NCI-H446 (cell line): ENCODE measurements around the gene CDK18.

Source experiments
- DNase-seq, 2 experiments: peaks; one replicate each; lab custom pipeline; 2025; lab: John Stamatoyannopoulos, UW

Gene CDK18

DNA sequence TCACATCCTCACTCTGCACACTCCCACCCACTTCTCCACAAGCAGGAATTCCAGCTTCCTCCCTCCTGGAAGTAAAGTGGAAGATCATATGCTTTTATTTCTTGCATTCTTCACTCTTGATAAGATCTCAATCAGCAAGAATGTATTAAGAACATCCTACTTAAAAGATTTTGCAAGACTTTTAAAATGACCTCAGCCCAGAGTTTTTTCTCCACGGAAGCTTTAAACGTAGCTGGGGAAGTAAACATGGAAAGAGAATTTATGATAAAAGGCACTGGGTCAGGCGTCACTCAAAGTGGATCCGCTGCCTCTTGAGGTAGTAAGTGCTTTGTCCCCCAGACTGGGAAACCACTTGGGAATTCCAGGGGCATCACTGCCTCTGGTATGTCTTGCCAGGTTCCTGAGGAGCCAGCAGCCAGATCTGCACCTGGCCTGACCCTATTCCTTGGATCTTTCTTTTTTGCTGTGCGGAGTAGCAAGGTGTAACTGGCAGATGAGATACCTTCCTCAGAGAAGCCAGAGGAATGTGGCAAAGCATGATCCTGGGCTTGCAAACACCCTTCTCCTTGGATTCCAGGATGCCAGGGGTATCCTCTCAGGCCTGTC is 33.9 kb downstream of the CDK18 start:
- no peak for DNase-seq

DNA sequence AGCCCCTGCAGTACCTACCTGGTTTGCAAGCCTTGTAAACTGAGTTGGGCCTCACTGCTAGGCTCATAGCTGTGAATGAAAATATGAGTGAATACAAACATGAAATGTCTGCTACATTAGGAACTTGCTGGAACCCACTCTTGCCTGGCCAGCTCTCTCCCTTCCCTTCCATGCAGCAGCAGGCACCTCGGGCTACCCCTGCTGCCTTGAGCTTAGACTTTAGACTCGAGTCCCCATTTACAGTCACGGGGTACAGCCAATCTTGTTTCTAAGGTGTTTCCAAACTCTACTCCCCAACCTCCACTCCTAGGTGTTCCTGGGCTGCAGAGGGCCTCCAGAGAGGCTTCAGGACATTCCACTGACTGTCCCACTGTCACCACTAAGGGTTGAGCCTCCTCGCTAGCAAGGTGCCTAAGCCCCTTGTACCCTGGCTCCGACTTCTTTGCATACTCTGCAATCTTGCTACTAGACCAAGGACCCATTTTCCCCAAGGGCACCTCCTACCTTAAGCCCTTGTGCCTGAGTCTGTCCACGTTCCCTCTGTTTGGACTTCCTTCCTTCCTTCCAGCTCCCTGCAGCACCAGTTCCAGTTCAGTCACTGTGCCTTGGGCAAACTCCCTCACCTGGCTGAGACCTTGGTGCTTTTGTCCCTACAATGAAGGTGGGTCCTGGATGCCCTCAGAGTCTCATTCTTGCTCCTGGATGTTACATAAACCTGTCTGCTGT is 36.9 kb downstream of the CDK18 start:
- DNase-seq: no peak

DNA sequence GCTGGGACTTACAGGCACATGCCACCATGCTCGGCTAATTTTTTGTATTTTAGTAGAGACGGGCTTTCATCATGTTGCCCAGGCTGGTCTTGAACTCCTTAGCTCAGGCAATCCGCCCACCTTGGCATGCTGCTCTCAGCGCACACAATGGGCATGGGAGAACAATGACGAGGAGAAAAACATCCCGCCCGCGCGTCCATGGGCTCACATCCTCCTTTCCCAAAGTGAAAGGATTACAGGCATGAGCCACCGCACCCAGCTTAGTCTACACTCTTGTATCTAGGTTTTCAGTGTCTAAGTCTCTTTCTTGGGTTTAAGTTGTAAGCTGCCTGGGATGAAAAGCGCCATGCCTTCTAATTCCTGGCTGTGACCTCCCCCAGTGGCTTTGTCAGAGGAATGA is 37.9 kb downstream of the CDK18 start:
- DNase-seq: no peak

DNA sequence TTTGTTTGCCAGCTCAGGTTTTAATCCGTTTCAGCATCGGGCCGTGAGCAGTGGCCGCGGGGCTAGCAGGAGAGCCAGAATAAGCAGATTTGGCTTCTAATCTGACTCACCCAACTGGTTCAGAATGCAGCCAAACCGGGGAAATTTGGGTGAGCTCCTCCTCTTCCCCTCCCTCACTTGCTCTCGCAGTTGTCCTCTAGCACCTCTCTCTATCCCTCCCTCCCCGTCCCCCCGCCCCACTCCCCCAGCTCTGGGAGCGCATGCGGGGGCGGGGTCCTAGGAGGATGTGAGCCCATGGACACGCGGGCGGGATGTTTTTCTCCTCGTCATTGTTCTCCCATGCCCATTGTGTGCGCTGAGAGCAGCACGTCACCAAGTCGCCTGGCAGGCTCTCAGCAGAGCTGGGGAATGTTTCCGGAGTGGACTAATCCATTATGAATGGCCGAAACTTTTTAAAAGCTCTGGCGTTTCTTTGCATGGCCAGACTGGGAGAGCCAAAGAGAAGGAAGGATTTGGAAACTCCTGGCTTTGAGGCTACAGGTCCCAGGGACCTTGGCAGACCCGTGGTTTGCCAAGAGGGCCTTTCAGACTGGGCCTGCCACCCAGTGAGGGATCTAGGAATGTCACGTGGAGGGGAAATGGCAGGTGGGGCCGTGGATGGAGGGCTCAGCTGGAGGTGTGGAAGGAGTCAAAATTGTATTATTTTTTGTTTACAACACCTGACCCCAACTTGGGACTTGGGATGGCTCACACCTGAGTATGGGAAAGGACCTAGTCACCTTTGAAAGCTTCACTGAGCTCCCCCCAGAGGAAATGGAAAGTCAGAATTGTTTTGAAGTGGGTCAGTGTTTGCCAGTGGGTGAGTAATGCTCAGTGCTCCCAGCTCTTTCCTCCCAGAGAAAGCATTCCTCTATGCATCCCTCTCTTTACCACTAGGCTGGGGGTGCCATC is 39.2 kb downstream of the CDK18 start:
- peak in 1 of 2 experiments; percentile 50 for DNase-seq

DNA sequence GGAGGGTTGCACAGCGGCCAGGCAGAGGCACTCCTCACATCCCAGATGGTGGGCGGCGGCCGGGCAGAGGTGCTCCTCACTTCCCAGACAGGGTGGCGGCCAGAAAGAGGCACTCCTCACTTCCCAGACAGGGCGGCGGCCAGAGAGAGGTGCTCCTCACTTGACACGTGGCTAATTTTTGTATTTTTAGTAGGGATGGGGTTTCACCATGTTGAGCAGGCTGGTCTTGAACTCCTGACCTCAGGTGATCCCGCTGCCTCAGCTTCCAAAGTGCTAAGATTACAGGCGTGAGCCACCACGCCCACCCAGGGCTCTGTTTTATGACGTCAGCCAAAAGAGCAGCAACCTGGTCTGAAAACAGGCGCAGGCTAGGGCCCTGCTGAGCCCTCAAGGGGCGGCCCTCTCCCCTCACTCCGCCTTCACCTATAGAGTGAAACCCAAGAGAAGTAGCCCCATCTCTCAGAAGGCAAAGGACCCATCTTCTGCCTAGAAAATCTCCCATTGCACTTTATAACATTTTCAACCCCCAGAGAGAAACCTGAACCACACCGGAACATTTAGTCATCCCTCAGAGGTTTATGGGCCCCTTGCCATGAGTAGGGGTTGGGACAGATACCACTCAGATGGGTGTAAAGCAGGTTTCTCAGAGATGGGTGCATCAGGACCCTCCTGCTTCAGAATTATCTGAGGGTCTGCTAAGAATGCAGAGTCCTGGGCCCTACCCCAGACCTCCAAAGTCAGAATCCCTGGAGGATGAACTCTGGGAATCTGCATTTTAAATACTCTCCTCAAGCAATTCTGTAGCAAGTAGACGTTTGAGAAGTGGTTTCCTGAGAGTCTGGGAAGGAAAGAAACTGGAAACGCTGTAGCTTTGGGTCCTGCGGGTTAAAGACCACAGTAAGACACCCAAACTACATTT is 40.8 kb downstream of the CDK18 start:
- DNase-seq: no peak

DNA sequence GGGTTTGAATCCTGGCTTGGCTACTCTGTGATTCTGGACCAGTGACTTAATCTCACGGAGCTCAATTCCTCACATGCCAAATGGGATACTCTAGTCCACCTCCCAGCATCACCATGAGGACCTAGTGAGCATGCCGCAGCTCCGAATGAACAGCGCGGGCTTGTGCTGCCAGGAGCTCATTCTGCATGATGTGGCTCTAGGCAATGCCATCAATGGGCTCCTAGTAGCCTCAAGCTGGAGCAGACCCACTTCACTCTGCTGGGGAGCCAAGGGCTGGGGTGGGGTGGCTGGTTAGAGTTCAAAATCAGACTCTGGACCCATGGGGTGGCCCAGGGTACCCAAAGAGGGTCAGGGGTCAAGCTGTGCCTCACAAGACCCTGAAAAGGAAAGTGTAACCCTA is 41.5 kb downstream of the CDK18 start:
- DNase-seq: no peak

DNA sequence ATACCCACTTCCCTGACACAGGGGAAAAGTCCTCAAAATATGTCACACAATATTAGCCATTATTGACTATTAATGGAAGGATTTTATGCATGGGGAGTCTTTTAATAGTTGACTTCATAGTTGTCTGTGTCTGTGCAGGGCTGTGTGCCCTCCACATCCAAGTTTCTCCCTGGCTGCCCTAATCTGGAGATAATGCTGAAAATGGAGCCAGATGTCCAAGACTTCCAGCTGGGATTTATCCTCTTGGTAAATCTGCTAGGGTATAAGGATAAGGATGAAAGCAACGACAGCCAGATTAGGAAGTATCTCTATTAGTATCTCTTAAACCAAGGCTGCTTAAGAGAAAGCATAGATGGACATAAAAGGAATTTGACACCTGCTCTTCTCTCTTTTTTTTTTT is 42.1 kb downstream of the CDK18 start:
- peak in 1 of 2 experiments; percentile 26 for DNase-seq

DNA sequence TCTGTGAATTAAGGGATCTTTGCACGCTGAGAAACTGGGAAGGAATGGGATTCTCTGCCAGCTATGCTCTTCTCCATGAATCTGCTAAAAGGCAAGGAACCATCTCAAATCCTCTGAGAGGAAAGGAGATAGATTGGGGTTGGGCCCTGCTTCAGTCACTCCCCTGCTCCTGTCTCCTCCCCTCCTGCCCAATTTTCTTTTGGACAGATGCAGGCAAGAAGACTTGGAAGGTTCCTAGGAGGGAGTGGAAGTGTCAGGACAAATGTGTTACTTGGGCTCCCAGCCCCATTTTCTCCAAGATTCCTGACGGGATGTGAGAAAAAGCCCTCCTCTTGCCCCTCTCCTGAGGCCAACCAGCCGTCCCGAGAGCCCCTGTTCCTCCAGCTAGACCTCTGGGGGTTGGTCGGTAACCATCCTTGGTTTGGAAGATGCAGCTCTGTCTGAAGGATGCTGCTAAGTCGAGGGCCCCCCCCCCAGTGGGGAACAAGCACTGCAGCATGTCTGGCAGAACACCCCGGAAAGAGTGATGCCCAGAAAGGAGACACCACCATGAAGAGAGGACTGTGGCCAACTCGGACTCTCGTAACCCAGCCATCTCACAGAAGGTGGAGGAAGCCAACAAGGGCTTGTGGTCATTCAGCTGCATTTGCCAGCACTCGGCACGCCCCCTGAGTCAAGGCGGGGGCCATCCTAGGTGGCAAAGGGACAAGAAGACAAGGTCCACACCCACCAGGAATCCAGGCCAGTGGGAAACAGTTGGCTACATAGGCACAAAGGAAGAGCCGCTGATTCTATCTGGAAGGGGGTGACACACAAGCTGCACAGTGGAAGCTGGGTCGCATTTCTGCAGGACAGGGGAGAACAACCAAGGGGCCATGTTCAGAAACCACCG is 43.7 kb downstream of the CDK18 start:
- DNase-seq: peak; percentile 42 to 80

DNA sequence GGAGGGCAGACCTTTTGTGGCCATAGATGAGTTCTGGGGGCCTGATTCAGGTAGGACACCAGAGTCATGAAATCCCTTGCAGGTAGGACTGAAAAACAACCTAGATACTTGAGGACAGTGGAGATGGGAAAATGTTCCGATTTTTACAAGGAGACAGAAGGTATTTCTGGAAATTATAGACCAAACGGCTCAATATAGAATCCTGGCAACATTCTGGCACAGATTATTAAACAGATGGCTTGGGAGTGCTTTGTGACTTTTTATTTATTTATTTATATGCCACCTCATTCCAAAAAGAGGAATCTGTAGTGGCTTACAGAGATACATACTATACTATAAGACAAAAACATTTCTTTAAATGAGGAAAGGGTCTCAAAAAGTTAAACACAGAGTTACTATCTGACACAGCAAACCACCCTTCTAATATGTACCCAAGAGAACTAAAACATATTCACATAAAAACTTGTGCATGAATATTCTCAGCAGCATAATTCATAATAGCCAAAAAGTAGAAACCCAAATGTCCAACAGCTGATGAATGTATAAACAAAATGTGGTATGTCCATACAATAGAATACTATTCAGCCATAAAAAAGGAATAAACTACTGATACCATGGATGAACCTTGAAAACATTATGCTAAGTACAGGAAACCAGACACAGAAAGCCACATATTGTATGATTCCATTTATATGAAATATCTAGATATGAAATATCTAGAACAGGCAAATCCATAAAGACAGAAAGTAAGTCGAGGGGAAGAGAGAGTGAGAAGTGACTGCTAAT is 49.8 kb downstream of the CDK18 start:
- DNase-seq: peak; percentile 27 to 56

DNA sequence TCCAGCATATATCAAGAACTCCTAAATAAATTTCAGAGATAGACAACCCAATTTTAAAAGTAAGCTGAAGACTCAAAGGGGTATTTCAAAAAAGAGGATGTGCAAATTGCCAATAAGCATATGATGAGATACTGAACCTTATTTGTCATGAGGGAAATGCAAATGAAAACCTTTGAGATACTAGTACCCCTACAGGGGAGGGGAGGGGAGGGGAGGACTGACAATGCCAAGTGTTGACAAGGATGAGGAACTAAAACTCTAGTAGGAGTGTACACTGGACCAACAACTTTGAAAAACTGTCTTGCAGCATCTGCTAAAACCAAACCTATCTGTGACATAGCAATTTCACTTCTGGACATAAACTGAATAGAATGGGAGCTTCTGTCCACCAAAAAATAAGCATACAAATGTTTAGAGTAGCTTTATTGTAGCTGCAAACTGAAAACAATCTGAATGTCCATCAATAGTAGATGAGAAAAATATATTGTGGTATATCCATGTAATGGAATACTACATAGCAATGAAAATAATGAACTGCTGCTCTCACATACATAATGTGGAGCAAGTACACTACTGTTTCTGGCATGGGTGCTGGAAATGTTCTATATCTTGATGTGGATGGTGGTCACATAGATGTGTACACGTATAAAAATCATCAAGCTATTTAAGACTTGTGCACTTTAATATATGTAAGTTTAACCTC is 57.2 kb downstream of the CDK18 start:
- DNase-seq: no peak

DNA sequence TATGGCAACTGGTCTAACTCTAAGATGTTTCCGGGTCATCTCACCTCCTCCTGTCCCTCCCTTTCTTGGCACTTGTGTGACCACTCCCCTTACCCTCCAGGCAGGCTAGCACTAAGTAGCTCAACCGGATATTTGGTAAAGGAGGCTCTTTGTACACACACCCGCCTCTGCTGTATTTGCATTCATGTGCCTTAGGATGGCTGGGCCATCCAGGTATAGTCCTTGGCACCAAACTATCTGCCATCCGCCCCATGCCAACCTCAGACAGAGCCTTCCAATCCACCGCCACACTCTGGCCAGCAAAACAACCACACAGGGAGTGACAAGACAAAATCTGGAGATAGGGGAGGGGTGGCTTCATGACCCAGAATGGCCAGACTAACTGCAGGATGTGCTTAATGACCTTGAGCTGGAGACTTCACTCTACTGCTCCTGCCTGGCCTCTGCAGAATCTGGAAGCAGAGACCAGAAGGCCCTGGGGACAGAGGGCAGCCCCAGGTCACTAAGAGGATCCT is 59.5 kb downstream of the CDK18 start:
- DNase-seq: no peak

DNA sequence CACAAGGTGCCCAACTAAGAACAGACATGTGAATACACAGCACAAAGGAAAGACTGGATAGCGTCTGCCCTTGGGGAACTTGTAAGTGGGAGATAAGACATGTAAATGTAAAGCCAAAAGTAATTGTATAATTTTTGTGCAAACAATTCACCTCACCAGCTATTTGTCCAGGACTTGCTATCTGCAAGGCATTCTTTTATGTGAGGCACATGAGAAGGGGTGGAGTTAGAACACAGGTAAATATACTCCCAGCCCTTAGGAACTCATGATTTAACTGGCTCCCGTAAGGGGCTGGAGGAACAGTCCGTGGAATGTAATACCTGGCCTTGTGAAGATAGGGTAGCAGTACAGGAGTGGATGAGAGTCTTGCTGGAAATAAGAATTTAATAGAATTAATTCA is 61.3 kb downstream of the CDK18 start:
- no peak for DNase-seq

DNA sequence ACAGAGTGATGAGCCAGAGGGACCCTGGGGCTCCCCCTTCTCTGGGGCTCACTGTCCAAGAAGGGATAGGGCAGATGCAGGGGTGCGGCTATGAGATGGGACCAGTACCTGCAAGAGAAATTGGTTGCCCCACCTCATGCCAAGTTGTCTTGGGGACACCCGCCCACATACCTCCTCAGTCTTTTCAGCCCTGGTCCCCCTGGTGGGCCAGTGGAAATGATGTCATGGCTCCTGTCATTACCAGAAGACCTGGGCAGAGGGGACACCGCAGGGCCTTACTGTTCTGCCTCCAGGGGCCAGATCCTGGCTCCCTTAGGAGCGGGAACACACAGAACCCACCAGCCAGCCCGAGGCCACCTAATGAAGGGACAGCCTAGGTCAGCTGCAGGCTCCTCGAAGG is 63.2 kb downstream of the CDK18 start:
- DNase-seq: no peak

DNA sequence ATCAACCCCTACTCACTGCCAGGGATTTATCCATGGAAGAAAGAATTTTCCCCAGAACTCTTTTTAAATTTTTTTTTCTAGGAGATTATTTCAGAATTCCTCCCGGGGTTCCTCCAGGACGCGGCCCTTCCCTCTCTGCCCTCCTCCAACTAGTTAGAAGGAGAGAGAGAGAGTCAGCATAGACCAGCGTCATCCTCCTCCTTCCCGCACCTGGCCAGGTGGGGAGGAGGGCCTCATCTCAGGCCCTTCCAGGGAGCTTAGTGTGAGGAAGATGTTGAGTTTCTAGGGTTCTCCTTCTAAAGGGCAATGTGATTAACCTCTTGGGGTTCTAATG is 63.6 kb downstream of the CDK18 start:
- DNase-seq: no peak

DNA sequence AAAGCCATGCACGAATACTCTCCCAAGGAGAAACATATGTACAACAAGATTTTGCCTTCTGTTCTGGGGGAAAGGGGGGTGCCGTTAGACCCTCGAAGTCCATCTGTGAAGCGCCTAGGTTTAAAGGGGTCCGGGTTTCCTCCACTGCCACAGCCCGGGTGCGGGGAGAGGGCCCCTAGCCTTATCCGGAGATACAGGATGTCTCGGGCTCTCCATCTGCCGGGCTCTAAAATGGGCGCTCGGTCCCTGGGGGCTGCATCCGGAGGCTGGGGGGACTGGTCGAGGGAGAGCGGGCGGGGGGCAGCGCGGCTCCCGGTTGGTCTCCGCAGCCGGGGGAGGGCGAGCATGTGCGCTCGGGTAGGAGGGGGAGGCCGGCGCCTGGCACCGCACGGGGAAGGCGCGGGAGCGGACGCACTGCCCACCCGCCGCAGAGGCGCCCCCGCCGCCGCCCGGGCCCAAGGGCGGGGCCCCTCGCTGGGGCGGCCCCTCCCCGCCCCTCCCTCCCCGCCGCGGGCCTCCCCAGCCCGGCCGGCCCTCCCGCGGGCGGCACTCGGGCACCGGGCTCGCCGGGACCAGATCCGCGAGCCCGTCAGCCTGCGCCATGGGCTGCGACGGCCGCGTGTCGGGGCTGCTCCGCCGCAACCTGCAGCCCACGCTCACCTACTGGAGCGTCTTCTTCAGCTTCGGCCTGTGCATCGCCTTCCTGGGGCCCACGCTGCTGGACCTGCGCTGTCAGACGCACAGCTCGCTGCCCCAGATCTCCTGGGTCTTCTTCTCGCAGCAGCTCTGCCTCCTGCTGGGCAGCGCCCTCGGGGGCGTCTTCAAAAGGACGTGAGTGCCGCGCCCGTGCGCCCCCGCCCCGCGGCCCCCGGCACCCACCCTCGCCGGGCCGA is 64.2 kb downstream of the CDK18 start:
- DNase-seq: no peak

DNA sequence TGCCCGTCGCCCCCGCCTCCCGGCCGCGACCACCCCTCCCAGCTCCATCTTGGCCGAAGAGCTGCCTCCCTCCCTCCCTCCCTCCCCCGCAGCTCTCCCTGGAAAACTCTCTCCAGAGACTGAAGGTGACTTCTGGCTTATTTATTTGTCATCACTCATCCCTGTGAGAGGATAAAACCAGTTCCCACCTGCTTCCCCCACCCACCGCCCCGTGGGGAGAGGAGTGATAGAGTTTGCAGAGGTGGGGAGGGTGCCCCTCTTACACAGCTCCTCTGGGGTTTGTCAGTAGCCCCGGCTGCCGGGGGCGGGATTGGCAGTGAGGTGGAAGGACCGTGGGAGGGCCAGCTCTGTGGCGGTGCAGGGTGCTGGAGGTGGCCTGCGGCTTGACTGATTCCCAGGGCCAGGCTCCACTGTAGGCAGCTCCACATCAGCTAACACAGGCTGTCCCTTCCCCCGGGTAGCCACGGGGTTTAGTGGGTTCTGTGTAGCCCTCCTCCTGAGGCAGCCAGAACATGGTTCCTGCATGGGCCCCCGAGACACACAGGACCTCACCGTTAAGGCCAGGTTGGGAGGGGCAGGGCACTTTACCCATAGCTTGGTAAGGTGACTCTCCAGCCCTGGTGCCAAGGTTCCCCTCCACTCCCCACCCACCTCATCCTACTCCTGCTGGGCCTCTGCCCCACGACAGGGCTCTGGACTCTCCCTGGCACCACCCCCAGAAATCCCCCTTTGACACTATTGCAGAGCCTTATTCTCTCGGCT is 65.1 kb downstream of the CDK18 start:
- no peak for DNase-seq

DNA sequence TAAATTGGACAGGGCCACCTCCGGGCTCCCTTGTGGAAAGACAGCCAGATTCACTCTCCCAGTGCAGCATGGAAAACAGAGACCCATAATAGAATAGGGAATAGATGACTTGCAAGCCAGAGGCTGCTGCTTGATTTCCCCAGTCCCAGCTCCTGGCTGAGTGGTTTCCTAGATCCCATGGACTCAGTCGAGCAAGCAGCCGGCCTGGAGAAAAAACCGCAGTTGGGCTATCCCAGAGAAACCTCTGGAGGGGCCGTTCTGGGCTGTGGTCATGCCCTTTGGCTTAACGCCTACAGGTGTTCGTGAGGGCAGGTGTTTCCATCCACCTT is 65.7 kb downstream of the CDK18 start:
- DNase-seq: no peak
